ENCODE measurements around the gene IGFALS.

- TF ChIP-seq POLR2AphosphoS5 (IDR thresholded peaks at IDR 0.05) (no peak), POLR2A (IDR thresholded peaks at IDR 0.05) (no peak)
These were observed 39.3 kb downstream of the IGFALS start for GRCh38 chr16:1754204-1754603.

Data from gastroesophageal sphincter (tissue), 2 donors.